ENCODE measurements around the gene PPWD1. TPM values are rescaled to one million over a fixed set of nuclear protein-coding genes. Genes with fewer than 3 reads are reported as not detected.

The PPWD1 gene
- polyA plus RNA-seq, 1 of the 3 experiments (the other 2 are of a cell fraction): 6.0 TPM

DNA sequence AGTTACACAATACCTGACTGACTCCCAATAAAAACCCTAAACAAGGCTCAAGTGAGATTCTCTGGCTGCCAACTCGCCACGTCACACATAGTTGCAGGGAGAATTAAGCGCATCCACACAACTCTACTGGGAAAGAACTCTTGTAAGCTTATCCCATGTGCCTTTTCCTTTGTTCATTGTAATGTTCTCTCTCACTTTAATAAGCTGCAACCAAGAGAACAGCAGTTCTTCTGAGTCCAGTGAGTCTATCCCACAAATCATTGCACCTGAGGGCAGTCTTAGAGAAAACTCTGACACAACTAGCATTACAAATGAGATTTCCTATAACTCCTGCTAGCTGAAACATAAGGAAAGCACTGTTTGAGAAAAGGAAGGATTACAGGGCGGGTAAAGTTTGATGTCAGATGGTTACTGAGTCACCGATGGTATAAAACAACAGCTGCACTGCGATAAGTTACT is 27.5 kb upstream of the PPWD1 start:
- no peaks in the 10 kb centered on the region for H3K27me3 ChIP-seq (ENCODE audit: insufficient read depth)
- no peaks in the 10 kb centered on the region for H3F3A ChIP-seq (replicated peaks; ENCODE audit: insufficient read depth)
- no peak overlapping the region for H3K9ac ChIP-seq
- H3K9me2 ChIP-seq: no peaks in the 10 kb centered on the region
- ChIA-PET POLR2A (no interaction called here), CTCF (interaction anchor here (1.1 kb wide), 1 partner anchor 52 kb away, joined by 3 read pairs; no protein-coding TSS in a partner anchor)
- no peaks in the 10 kb centered on the region for H4K20me1 ChIP-seq (ENCODE audit: insufficient read depth)
- 98% methylated on average over 6 of the region's 6 CpGs for WGBS (ENCODE audit: low lambda C conversion rate)
- H3K4me2 ChIP-seq: no peak overlapping the region
- DNase-seq: no peak
- H3K4me1 ChIP-seq (ENCODE audit: control insufficient read depth in 1 of 2, insufficient read depth in 2 of 2, low read depth in 1 of 2, low read length in 1 of 2): no peaks in the 10 kb centered on the region
- H3K36me3 ChIP-seq (replicated peaks in 1 of 2; ENCODE audit: control insufficient read depth in 1 of 2, insufficient read depth in 2 of 2, low read length in 1 of 2): peaks cover 6 to 21% of the 10 kb centered on the region in 2 experiments
- H3K9me3 ChIP-seq: no peaks in the 10 kb centered on the region
- TF ChIP-seq, protein P1, sequence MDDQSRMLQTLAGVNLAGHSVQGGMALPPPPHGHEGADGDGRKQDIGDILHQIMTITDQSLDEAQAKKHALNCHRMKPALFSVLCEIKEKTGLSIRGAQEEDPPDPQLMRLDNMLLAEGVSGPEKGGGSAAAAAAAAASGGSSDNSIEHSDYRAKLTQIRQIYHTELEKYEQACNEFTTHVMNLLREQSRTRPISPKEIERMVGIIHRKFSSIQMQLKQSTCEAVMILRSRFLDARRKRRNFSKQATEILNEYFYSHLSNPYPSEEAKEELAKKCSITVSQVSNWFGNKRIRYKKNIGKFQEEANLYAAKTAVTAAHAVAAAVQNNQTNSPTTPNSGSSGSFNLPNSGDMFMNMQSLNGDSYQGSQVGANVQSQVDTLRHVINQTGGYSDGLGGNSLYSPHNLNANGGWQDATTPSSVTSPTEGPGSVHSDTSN (IDR thresholded peaks at IDR 0.05): no peak
- no peak for TF ChIP-seq FOXJ3 (CRISPR knock-in tag; IDR thresholded peaks at IDR 0.05)
- no peak for TF ChIP-seq GATA2 (CRISPR knock-in tag; IDR thresholded peaks at IDR 0.05)
- TF ChIP-seq, protein P2, sequence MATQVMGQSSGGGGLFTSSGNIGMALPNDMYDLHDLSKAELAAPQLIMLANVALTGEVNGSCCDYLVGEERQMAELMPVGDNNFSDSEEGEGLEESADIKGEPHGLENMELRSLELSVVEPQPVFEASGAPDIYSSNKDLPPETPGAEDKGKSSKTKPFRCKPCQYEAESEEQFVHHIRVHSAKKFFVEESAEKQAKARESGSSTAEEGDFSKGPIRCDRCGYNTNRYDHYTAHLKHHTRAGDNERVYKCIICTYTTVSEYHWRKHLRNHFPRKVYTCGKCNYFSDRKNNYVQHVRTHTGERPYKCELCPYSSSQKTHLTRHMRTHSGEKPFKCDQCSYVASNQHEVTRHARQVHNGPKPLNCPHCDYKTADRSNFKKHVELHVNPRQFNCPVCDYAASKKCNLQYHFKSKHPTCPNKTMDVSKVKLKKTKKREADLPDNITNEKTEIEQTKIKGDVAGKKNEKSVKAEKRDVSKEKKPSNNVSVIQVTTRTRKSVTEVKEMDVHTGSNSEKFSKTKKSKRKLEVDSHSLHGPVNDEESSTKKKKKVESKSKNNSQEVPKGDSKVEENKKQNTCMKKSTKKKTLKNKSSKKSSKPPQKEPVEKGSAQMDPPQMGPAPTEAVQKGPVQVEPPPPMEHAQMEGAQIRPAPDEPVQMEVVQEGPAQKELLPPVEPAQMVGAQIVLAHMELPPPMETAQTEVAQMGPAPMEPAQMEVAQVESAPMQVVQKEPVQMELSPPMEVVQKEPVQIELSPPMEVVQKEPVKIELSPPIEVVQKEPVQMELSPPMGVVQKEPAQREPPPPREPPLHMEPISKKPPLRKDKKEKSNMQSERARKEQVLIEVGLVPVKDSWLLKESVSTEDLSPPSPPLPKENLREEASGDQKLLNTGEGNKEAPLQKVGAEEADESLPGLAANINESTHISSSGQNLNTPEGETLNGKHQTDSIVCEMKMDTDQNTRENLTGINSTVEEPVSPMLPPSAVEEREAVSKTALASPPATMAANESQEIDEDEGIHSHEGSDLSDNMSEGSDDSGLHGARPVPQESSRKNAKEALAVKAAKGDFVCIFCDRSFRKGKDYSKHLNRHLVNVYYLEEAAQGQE (IDR thresholded peaks at IDR 0.05; ENCODE audit: low read depth, low read length): no peak
- no peak for TF ChIP-seq NRF1 (IDR thresholded peaks at IDR 0.05; ENCODE audit: low read depth, low read length)
- no peak for TF ChIP-seq RAD21 (IDR thresholded peaks at IDR 0.05; ENCODE audit: low read length)
- no peak for TF ChIP-seq EZH2phosphoT487 (IDR thresholded peaks at IDR 0.05; ENCODE audit: borderline replicate concordance, low read depth)
- no peak for TF ChIP-seq SMC3 (IDR thresholded peaks at IDR 0.05; ENCODE audit: low read depth, low read length)
- TF ChIP-seq RXRA (IDR thresholded peaks at IDR 0.05; ENCODE audit: borderline replicate concordance, low read depth): no peak
- no peak for TF ChIP-seq EP300 (IDR thresholded peaks at IDR 0.05; ENCODE audit: borderline replicate concordance in 1 of 2, low read depth in 1 of 2, low read length in 1 of 2)
- no peak overlapping the region for H2AFZ ChIP-seq (ENCODE audit: low read depth)
- no peak overlapping the region for H3K4me3 ChIP-seq (ENCODE audit: low read depth in 2 of 2, low read length in 1 of 2)
- H3K79me2 ChIP-seq (ENCODE audit: insufficient read depth): no peaks in the 10 kb centered on the region
- no peak overlapping the region for H3K27ac ChIP-seq (ENCODE audit: low read depth in 2 of 2, low read length in 1 of 2)

DNA sequence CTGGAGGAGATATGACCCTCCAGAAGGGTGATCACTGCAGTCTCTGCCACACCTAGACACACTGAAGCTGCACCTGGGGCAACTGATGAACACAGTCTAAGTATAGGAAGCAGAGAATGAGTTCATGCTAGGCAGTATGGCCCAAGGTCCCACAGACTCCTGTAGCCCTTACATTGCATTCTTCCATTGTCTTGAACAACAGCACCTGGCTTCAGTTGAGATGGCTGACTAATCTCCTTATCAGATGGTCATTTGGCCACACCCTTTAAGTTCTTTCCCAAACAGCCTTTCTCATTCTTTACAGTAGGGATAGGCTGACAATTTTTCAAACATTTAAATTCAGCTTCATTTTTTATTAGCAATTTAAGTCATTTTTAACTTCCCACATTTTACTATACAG is 23.3 kb upstream of the PPWD1 start:
- Histone ChIP-seq H4K20me1 (ENCODE audit: insufficient read depth) (no peaks in the 10 kb centered on the region), H3K9me2 (no peaks in the 10 kb centered on the region), H3K9ac (no peak overlapping the region), H3K9me3 (no peaks in the 10 kb centered on the region), H3K4me3 (ENCODE audit: low read depth in 2 of 2, low read length in 1 of 2) (no peak overlapping the region), H3K79me2 (ENCODE audit: insufficient read depth) (no peaks in the 10 kb centered on the region), H3K36me3 (replicated peaks in 1 of 2; ENCODE audit: control insufficient read depth in 1 of 2, insufficient read depth in 2 of 2, low read length in 1 of 2) (peaks cover 6 to 38% of the 10 kb centered on the region in 2 experiments), H3K4me1 (ENCODE audit: control insufficient read depth in 1 of 2, insufficient read depth in 2 of 2, low read depth in 1 of 2, low read length in 1 of 2) (no peaks in the 10 kb centered on the region), H3F3A (replicated peaks; ENCODE audit: insufficient read depth) (no peaks in the 10 kb centered on the region), H3K27me3 (ENCODE audit: insufficient read depth) (no peaks in the 10 kb centered on the region), H3K27ac (ENCODE audit: low read depth in 2 of 2, low read length in 1 of 2) (no peak overlapping the region), H3K4me2 (no peak overlapping the region), H2AFZ (ENCODE audit: low read depth) (no peak overlapping the region)
- POLR2A ChIA-PET: no interaction called here
- CTCF ChIA-PET: no interaction called here
- TF ChIP-seq RAD21 (IDR thresholded peaks at IDR 0.05; ENCODE audit: low read length) (no peak), EP300 (IDR thresholded peaks at IDR 0.05; ENCODE audit: borderline replicate concordance in 1 of 2, low read depth in 1 of 2, low read length in 1 of 2) (no peak), EZH2phosphoT487 (IDR thresholded peaks at IDR 0.05; ENCODE audit: borderline replicate concordance, low read depth) (no peak), JUND (IDR thresholded peaks at IDR 0.05) (no peak), ELF1 (IDR thresholded peaks at IDR 0.05) (no peak), MXI1 (IDR thresholded peaks at IDR 0.05; ENCODE audit: low read depth, low read length) (no peak), TAF1 (IDR thresholded peaks at IDR 0.05; ENCODE audit: borderline replicate concordance, low read depth, low read length) (no peak)
- TF ChIP-seq, protein P3, sequence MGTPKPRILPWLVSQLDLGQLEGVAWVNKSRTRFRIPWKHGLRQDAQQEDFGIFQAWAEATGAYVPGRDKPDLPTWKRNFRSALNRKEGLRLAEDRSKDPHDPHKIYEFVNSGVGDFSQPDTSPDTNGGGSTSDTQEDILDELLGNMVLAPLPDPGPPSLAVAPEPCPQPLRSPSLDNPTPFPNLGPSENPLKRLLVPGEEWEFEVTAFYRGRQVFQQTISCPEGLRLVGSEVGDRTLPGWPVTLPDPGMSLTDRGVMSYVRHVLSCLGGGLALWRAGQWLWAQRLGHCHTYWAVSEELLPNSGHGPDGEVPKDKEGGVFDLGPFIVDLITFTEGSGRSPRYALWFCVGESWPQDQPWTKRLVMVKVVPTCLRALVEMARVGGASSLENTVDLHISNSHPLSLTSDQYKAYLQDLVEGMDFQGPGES (IDR thresholded peaks at IDR 0.05; ENCODE audit: low read depth, low read length): no peak
- DNase-seq: no peak
